Naive thymus-derived CD4-positive, alpha-beta T cell (primary cell): ENCODE data around the gene MYO9B. TPM values are rescaled to one million over a fixed set of nuclear protein-coding genes. Genes with fewer than 3 reads are reported as not detected.
"Not testable (repeated sequence)": the region's sequence is repeated elsewhere in the genome, so short reads cannot be mapped to it uniquely, and the experiment has no call there.

Experiments used
- ATAC-seq: fragments of 150-1000 bp; cut with Tn5 transposase; 2 replicates; pipeline ENCODE4 v1.10.0; 2021; ENCODE audit warnings: mild to moderate bottlenecking, moderate library complexity
- CTCF ChIA-PET: fragments of 350-600 bp; sonication (Branson Sonifier 250); formaldehyde crosslinking; loops from one replicate; lab custom pipeline; 2021; ENCODE audit warnings: antibody characterized with exemption; lab: Charles Lee
- POLR2A ChIA-PET: fragments of 350-600 bp; sonication (Branson Sonifier 250); formaldehyde crosslinking; loops from one replicate; lab custom pipeline; 2021; ENCODE audit warnings: antibody characterized with exemption, inconsistent platforms; lab: Charles Lee
- DNase-seq, 9 donors: peaks; one replicate each; pipeline versions ENCODE4 v3.0.0 to v3.0.0-alpha.2; 2020 to 2022; ENCODE audit warnings: mixed read lengths in 1 of 9
- H3K27ac ChIP-seq: one replicate; pipeline ENCODE4 v1.7.0; 2013; ENCODE audit warnings: mild to moderate bottlenecking, low read depth, low read length, moderate library complexity
- H3K27me3 ChIP-seq, 2 donors: one replicate each; pipeline ENCODE4 v1.7.0; 2013; ENCODE audit warnings: low read length in 2 of 2, mild to moderate bottlenecking in 2 of 2, moderate library complexity in 2 of 2; ENCODE audit not compliant: control insufficient read depth in 2 of 2, insufficient read depth in 2 of 2
- H3K36me3 ChIP-seq, 3 experiments: 1 replicate in 2 of 3; 2 replicates in 1 of 3; pipeline ENCODE4 v1.7.0; 2013; ENCODE audit warnings: low read length in 3 of 3, mild to moderate bottlenecking in 3 of 3, moderate library complexity in 1 of 3; ENCODE audit not compliant: insufficient read depth in 3 of 3, control insufficient read depth in 2 of 3
- H3K4me1 ChIP-seq, 2 donors: one replicate each; pipeline ENCODE4 v1.7.0; 2013; ENCODE audit warnings: low read length in 2 of 2, mild to moderate bottlenecking in 2 of 2, moderate library complexity in 1 of 2; ENCODE audit not compliant: control insufficient read depth in 2 of 2, insufficient read depth in 2 of 2
- H3K4me3 ChIP-seq: 2 replicates; pipeline ENCODE4 v1.7.0; 2013; ENCODE audit warnings: mild to moderate bottlenecking, low read length
- H3K9me3 ChIP-seq, 3 experiments: 1 replicate in 2 of 3; 2 replicates in 1 of 3; pipeline ENCODE4 v1.7.0; 2013; ENCODE audit warnings: low read length in 3 of 3; ENCODE audit not compliant: control insufficient read depth in 2 of 3
- H3K27ac Mint-ChIP-seq, 9 donors: one replicate each; pipeline ENCODE4 v1.8.0; 2020 to 2022; ENCODE audit warnings: mixed read lengths in 9 of 9, mild to moderate bottlenecking in 8 of 9, moderate library complexity in 5 of 9, inconsistent platforms in 2 of 9
- H3K27me3 Mint-ChIP-seq, 5 donors: one replicate each; pipeline ENCODE4 v1.8.0; 2021 to 2022; ENCODE audit warnings: mixed read lengths in 5 of 5, mild to moderate bottlenecking in 1 of 5
- H3K36me3 Mint-ChIP-seq, 5 donors: one replicate each; pipeline ENCODE4 v1.8.0; 2020 to 2022; ENCODE audit warnings: mixed read lengths in 5 of 5, mild to moderate bottlenecking in 3 of 5, inconsistent platforms in 1 of 5
- H3K4me1 Mint-ChIP-seq, 7 donors: one replicate each; pipeline ENCODE4 v1.8.0; 2020 to 2022; ENCODE audit warnings: mixed read lengths in 7 of 7, mild to moderate bottlenecking in 3 of 7, inconsistent platforms in 1 of 7
- H3K4me3 Mint-ChIP-seq, 10 donors: one replicate each; pipeline ENCODE4 v1.8.0; 2020 to 2022; ENCODE audit warnings: mild to moderate bottlenecking in 10 of 10, mixed read lengths in 10 of 10, moderate library complexity in 6 of 10, inconsistent platforms in 2 of 10
- H3K9me3 Mint-ChIP-seq, 11 donors: one replicate each; pipeline ENCODE4 v1.8.0; 2020 to 2022; ENCODE audit warnings: mixed read lengths in 11 of 11, mild to moderate bottlenecking in 4 of 11, inconsistent platforms in 1 of 11, moderate library complexity in 1 of 11
- intact Hi-C, 2 donors: fragments of 100-400 bp; cut with micrococcal nuclease; formaldehyde crosslinking; loops; one replicate each; pipeline ENCODE4 v1.15.1; 2023
- polyA plus RNA-seq, 2 donors: library from polyadenylated mRNA; unstranded; fragments of 300-500 nt; fragmentation: Illumina TruSeq; gene quantifications; one replicate each; pipeline ENCODE4 v1.2.3, GENCODE V29; 2021
- total RNA-seq, 6 experiments: library from RNA in 5 of 6; stranded (reverse) in 5 of 6; gene quantifications; 1 replicate in 5 of 6; 2 replicates in 1 of 6; pipeline ENCODE4 v1.2.3 and lab custom pipeline; 2021 to 2026

Gene MYO9B
- total and polyA plus RNA-seq, 7 experiments from 2014 or later = 5.6 to 297 (median 165) TPM

DNA sequence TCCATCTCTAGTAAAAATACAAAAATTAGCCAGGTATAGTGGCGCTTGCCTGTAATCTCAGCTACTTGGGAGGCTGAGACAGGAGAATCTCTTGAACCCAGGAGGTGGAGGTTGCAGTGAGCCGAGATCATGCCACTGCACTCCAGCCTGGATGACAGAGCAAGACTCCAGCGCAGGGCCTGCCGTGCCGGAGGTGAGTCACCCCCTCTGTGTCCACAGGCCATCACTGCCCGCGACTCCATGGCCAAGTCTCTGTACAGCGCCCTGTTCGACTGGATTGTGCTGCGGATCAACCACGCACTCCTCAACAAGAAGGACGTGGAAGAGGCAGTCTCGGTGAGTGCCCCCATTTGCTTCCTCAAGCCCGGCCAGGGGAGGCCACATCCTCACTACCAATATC is 86.6 kb downstream of the MYO9B start:
- H3K9me3 Mint-ChIP-seq, H3K27ac Mint-ChIP-seq: not testable (repeated sequence)
- peaks cover 11 to 91% (median 15%) of the 10 kb centered on the region in 3 experiments for H3K36me3 ChIP-seq

DNA sequence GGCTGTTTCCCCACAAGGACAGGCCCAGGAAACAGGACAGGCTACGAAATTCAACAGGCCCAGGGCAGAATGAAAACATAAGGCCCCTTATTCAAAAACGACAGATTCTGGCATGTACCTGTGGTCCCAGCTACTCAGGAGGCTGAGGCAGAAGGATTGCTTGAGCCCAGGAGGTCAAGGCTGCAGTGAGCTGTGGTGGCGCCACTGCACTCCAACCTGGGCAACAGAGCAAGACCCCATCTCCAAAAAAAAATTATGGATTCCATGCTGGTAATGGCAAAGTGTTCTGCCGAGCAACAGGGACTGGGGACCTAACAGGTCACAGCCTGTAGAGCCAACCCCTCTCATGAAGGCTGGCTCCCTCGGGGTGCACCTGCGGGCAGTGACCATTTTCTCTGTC is 87.0 kb downstream of the MYO9B start:
- H3K27ac ChIP-seq = no peak overlapping the region
- H3K4me1 ChIP-seq = peaks cover 0 to 5% of the 10 kb centered on the region in 2 donors
- Mint-ChIP-seq H3K4me1 (no peaks in the 10 kb centered on the region), H3K9me3 (peaks cover 0 to 6% (median 0%) of the 10 kb centered on the region in 11 donors), H3K27ac (no peak overlapping the region), H3K27me3 (no peaks in the 10 kb centered on the region), H3K4me3 (no peak overlapping the region), H3K36me3 (peaks cover 16 to 59% (median 42%) of the 10 kb centered on the region in 5 donors)
- no peak for DNase-seq
- peaks cover 11 to 90% (median 16%) of the 10 kb centered on the region in 3 experiments for H3K36me3 ChIP-seq
- ChIA-PET CTCF (interaction anchor here (0.6 kb wide), 1 partner anchor 60 kb away, joined by 3 read pairs; no protein-coding TSS in a partner anchor), POLR2A (no interaction called here)
- H3K4me3 ChIP-seq = no peak overlapping the region
- ATAC-seq = no peak
- H3K9me3 ChIP-seq = no peaks in the 10 kb centered on the region
- H3K27me3 ChIP-seq = no peaks in the 10 kb centered on the region
- intact Hi-C loops = no loop called here

More for the DNA sequence above, 86.6 kb downstream of the MYO9B start:
- H3K4me1 Mint-ChIP-seq, intact Hi-C loops, H3K27ac ChIP-seq, H3K27me3 ChIP-seq, CTCF ChIA-PET, H3K4me3 Mint-ChIP-seq, H3K9me3 ChIP-seq, ATAC-seq, H3K27me3 Mint-ChIP-seq, H3K4me1 ChIP-seq, POLR2A ChIA-PET, H3K4me3 ChIP-seq, DNase-seq: not testable (repeated sequence)
- H3K36me3 Mint-ChIP-seq = peaks cover 16 to 60% (median 41%) of the 10 kb centered on the region in 5 donors

DNA sequence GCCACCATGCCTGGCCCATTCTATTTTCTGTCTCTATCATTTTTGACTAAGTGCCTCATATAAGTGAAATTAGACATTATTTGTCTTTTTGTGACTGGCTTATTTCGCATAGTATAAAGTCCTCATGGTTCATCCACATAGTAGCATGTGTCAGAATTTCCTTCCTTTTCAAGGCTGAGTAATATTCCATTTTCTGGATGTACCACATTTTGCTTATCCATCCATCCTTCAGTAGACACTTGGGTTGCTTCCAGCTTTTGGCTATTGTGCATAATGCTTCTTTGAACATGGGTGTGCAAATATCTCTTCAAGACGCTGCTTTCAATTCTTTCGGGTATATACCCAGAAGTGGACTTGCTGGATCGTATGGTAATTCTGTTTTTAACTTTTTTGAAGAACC is 88.1 kb downstream of the MYO9B start:
- Mint-ChIP-seq H3K27me3 (no peaks in the 10 kb centered on the region), H3K9me3 (peaks cover 0 to 6% (median 0%) of the 10 kb centered on the region in 11 donors), H3K36me3 (peaks cover 16 to 66% (median 52%) of the 10 kb centered on the region in 5 donors), H3K4me1 (no peaks in the 10 kb centered on the region), H3K4me3 (no peak overlapping the region), H3K27ac (no peak overlapping the region)
- POLR2A ChIA-PET = no interaction called here
- intact Hi-C loops = no loop called here
- H3K4me3 ChIP-seq = no peak overlapping the region
- CTCF ChIA-PET = interaction anchor here (0.5 to 0.6 kb wide), 3 partner anchors 18 to 731 kb away, joined by 3 read pairs; no protein-coding TSS in a partner anchor
- no peak overlapping the region for H3K27ac ChIP-seq
- peaks cover 0 to 5% of the 10 kb centered on the region in 2 donors for H3K4me1 ChIP-seq
- peaks cover 11 to 91% (median 27%) of the 10 kb centered on the region in 3 experiments for H3K36me3 ChIP-seq
- DNase-seq (no peak), ATAC-seq (no peak)
- no peaks in the 10 kb centered on the region for H3K9me3 ChIP-seq
- H3K27me3 ChIP-seq = no peaks in the 10 kb centered on the region

DNA sequence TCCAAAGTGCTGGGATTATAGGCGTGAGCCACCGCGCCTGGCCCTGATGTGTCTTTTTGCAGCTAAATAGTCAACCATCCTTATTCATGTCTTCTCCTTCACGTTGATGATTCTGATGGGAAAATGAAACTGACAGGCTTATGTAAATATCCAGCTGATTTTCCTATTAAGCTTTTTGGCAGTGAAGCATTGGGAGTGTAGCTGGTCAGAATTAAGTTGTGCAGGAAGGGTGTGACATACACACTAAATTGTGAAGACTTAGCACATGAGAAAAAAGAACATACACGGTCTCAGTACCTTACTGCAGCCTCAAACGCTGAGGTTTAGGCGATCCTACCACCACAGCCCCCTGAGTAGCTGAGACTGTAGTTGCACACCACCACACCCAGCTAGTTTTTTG is 89.1 kb downstream of the MYO9B start:
- POLR2A ChIA-PET = no interaction called here
- Mint-ChIP-seq H3K27me3 (no peaks in the 10 kb centered on the region), H3K4me3 (no peak overlapping the region), H3K4me1 (no peaks in the 10 kb centered on the region), H3K36me3 (peaks cover 16 to 61% (median 48%) of the 10 kb centered on the region in 5 donors), H3K9me3 (peaks cover 0 to 6% (median 0%) of the 10 kb centered on the region in 11 donors), H3K27ac (no peak overlapping the region)
- CTCF ChIA-PET = no interaction called here
- no peaks in the 10 kb centered on the region for H3K27me3 ChIP-seq
- peaks cover 11 to 91% (median 30%) of the 10 kb centered on the region in 3 experiments for H3K36me3 ChIP-seq
- DNase-seq (no peak), ATAC-seq (no peak)
- no peak overlapping the region for H3K4me3 ChIP-seq
- no peak overlapping the region for H3K27ac ChIP-seq
- no peaks in the 10 kb centered on the region for H3K9me3 ChIP-seq
- peaks cover 0 to 5% of the 10 kb centered on the region in 2 donors for H3K4me1 ChIP-seq
- intact Hi-C loops = no loop called here

DNA sequence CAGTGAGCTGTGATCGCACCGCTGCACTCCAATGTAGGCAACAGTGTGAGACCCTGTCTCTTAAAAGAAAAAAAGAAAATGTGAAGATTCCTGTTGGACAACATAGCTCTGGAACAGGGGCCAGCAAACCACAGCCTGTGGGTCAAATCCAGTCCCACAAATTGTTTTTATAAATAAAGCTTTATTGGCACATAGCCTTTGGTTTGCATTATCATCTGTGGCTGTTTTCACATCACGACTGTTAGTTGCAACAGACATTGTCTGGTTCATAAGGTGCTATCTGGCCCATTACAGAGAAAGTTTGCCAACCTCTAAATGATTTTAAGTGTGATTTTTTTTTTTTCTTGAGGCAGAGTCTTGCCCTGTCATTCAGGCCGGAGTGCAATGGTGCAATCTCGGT is 90.1 kb downstream of the MYO9B start:
- intact Hi-C loops = no loop called here
- Mint-ChIP-seq H3K27me3 (no peaks in the 10 kb centered on the region), H3K4me1 (peaks cover 0 to under 1% (median 0%) of the 10 kb centered on the region in 7 donors), H3K36me3 (peaks cover 11 to 58% (median 42%) of the 10 kb centered on the region in 5 donors), H3K9me3 (peaks cover 0 to 6% (median 0%) of the 10 kb centered on the region in 11 donors), H3K27ac (no peak overlapping the region), H3K4me3 (no peak overlapping the region)
- Histone ChIP-seq H3K27me3 (no peaks in the 10 kb centered on the region), H3K27ac (no peak overlapping the region), H3K4me1 (peaks cover 0 to 5% of the 10 kb centered on the region in 2 donors), H3K9me3 (no peaks in the 10 kb centered on the region), H3K4me3 (no peak overlapping the region), H3K36me3 (peaks cover 21 to 92% (median 35%) of the 10 kb centered on the region in 3 experiments)
- ChIA-PET POLR2A (interaction anchor here (0.9 kb wide), 1 partner anchor 40 kb away, joined by 3 read pairs; no protein-coding TSS in a partner anchor), CTCF (interaction anchor here (0.7 kb wide), 1 partner anchor 79 kb away, joined by 3 read pairs; no protein-coding TSS in a partner anchor)
- ATAC-seq = no peak
- no peak for DNase-seq

DNA sequence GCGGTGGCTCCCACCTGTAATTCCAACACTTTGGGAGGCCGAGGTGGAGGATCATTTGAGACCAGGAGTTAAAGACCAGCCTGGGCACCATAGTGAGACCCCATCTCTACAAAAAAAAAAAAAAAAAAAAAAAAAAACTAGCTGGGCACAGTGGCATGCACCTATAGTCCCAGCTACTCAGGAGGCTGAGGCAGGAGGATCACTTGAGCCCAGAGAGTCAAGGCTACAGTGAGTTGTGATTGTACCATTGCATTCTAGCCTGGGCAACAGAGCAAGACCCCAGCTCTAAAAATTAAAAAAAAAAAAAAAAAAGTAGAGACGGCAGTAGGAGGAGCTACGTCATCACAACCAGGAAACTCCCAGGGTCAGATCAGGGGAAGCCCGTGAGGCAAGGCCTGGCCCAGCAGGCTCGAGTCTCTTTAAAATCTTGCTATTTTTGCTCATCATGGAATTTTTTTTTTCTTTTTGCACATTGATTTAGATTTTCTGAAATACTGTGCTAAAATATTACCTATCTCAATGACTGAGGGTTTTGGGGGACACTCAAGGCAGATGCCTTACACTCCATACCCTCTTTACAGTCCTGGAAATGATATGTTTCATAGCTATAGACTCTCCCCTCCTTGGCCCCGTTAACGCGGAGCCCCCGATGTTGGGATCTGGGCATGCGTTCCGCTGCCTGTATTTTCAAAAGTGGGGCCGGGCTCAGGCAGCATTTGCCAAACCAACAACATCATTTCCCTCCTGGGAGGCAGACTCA is 95.1 kb downstream of the MYO9B start:
- H3K4me1 Mint-ChIP-seq = peaks cover 0 to 11% (median 0%) of the 10 kb centered on the region in 7 donors
- ATAC-seq (no peak), DNase-seq (no peak)
- no peaks in the 10 kb centered on the region for H3K27me3 ChIP-seq
- intact Hi-C loops = no loop called here
- ChIA-PET POLR2A (interaction anchor here (0.7 to 0.8 kb wide), 2 partner anchors 14 to 980 kb away, joined by 3 read pairs; no protein-coding TSS in a partner anchor), CTCF (interaction anchor here (0.7 to 1.1 kb wide), 2 partner anchors 13 to 876 kb away, joined by 3 to 4 read pairs; no protein-coding TSS in a partner anchor)
- no peaks in the 10 kb centered on the region for H3K4me1 ChIP-seq
- no peak overlapping the region for H3K4me3 Mint-ChIP-seq
- peak overlapping the region in 2 of 9 donors; percentile 49 to 83 for H3K27ac Mint-ChIP-seq
- H3K36me3 Mint-ChIP-seq = peaks cover 0 to 44% (median 18%) of the 10 kb centered on the region in 5 donors
- H3K9me3 Mint-ChIP-seq = no peaks in the 10 kb centered on the region
- H3K27ac ChIP-seq = no peak overlapping the region
- peaks cover 15 to 87% (median 28%) of the 10 kb centered on the region in 3 experiments for H3K36me3 ChIP-seq
- no peaks in the 10 kb centered on the region for H3K27me3 Mint-ChIP-seq
- no peak overlapping the region for H3K4me3 ChIP-seq
- H3K9me3 ChIP-seq = no peaks in the 10 kb centered on the region
